ENCODE results near the gene CDS2. TPM values are rescaled to one million over a fixed set of nuclear protein-coding genes. Genes with fewer than 3 reads are reported as not detected.

Gene CDS2
- total and polyA plus RNA-seq, 4 donors: 9.6 to 31.6 (median 14.4) TPM

- no peak for DNase-seq (ENCODE audit: low spot score)
- TF ChIP-seq REST (IDR thresholded peaks at IDR 0.05): no peak
- TF ChIP-seq JUND (IDR thresholded peaks at IDR 0.05): no peak
- no peak for TF ChIP-seq CTCF (IDR thresholded peaks at IDR 0.05; ENCODE audit: low read depth, low read length, missing input control)
- no peak for TF ChIP-seq EGR1 (IDR thresholded peaks at IDR 0.05; ENCODE audit: low read depth in 2 of 2)
- TF ChIP-seq HNF4A (conservative IDR thresholded peaks at IDR 0.05): no peak
- no peak for TF ChIP-seq FOXA1 (IDR thresholded peaks at IDR 0.05)
- TF ChIP-seq RXRA (IDR thresholded peaks at IDR 0.05): no peak
- no peak for TF ChIP-seq HNF4G (IDR thresholded peaks at IDR 0.05)
- TF ChIP-seq GABPA (IDR thresholded peaks at IDR 0.05 in 1 of 2, conservative IDR thresholded peaks at IDR 0.05 in 1 of 2): no peak
- TF ChIP-seq SP1 (IDR thresholded peaks at IDR 0.05): no peak
- TF ChIP-seq MAX (IDR thresholded peaks at IDR 0.05): no peak
- TF ChIP-seq FOXA2 (IDR thresholded peaks at IDR 0.05): no peak
- no peak for TF ChIP-seq ZBTB33 (IDR thresholded peaks at IDR 0.05)
- no peak for TF ChIP-seq ATF3 (IDR thresholded peaks at IDR 0.05)
- no peak for TF ChIP-seq RAD21 (IDR thresholded peaks at IDR 0.05)
- no peak for TF ChIP-seq YY1 (IDR thresholded peaks at IDR 0.05)
- WGBS: 92% methylated on average over 5 of the region's 5 CpGs
- peaks cover 6 to 47% (median 28%) of the 10 kb centered on the region in 4 donors for H3K36me3 ChIP-seq (ENCODE audit: control insufficient read depth in 4 of 4, insufficient read depth in 3 of 4, low read depth in 1 of 4, low read length in 3 of 4)
- H3K27me3 ChIP-seq (ENCODE audit: control insufficient read depth in 4 of 4, insufficient read depth in 4 of 4, low read length in 3 of 4): no peaks in the 10 kb centered on the region
- H3K9ac ChIP-seq (ENCODE audit: low read depth in 1 of 2, low read length in 2 of 2): no peak overlapping the region
- no peaks in the 10 kb centered on the region for H3K9me3 ChIP-seq (ENCODE audit: control insufficient read depth in 4 of 4, low read length in 3 of 4)
- H3K4me3 ChIP-seq (ENCODE audit: low read depth in 1 of 3, low read length in 3 of 3): no peak overlapping the region
- no peak overlapping the region for H3K27ac ChIP-seq (ENCODE audit: low read depth in 1 of 2, low read length in 2 of 2)
- peaks cover 1 to 15% (median 13%) of the 10 kb centered on the region in 4 donors for H3K4me1 ChIP-seq (ENCODE audit: control insufficient read depth in 4 of 4, insufficient read depth in 4 of 4, low read length in 3 of 4)
These were observed 17.5 kb upstream of the CDS2 start for GRCh38 chr20:5109276-5109675.

- 38% methylated on average over 3 of the region's 3 CpGs for WGBS
- peak overlapping the region; percentile 94 to 99 for H3K27ac ChIP-seq (ENCODE audit: low read depth in 1 of 2, low read length in 2 of 2)
- H3K4me1 ChIP-seq (ENCODE audit: control insufficient read depth in 4 of 4, insufficient read depth in 4 of 4, low read length in 3 of 4): peaks cover 0 to 18% (median 17%) of the 10 kb centered on the region in 4 donors
- H3K27me3 ChIP-seq (ENCODE audit: control insufficient read depth in 4 of 4, insufficient read depth in 4 of 4, low read length in 3 of 4): no peaks in the 10 kb centered on the region
- no peaks in the 10 kb centered on the region for H3K9me3 ChIP-seq (ENCODE audit: control insufficient read depth in 4 of 4, low read length in 3 of 4)
- peaks cover 5 to 34% (median 29%) of the 10 kb centered on the region in 4 donors for H3K36me3 ChIP-seq (ENCODE audit: control insufficient read depth in 4 of 4, insufficient read depth in 3 of 4, low read depth in 1 of 4, low read length in 3 of 4)
- no peak for DNase-seq (ENCODE audit: low spot score)
- peak overlapping the region; percentile 71 to 97 (median 89) for H3K4me3 ChIP-seq (ENCODE audit: low read depth in 1 of 3, low read length in 3 of 3)
- TF ChIP-seq ATF3 (IDR thresholded peaks at IDR 0.05) (no peak), HNF4G (IDR thresholded peaks at IDR 0.05) (no peak), JUND (IDR thresholded peaks at IDR 0.05) (no peak), RXRA (IDR thresholded peaks at IDR 0.05) (no peak), SP1 (IDR thresholded peaks at IDR 0.05) (no peak)
- peak overlapping the region; percentile 88 to 100 for H3K9ac ChIP-seq (ENCODE audit: low read depth in 1 of 2, low read length in 2 of 2)
These were observed 13.2 kb upstream of the CDS2 start for GRCh38 chr20:5113615-5113986.
